ENCODE results near the gene ZNF132.
"Not testable (repeated sequence)": the region's sequence is repeated elsewhere in the genome, so short reads cannot be mapped to it uniquely, and the experiment has no call there.

The ZNF132 gene

DNA sequence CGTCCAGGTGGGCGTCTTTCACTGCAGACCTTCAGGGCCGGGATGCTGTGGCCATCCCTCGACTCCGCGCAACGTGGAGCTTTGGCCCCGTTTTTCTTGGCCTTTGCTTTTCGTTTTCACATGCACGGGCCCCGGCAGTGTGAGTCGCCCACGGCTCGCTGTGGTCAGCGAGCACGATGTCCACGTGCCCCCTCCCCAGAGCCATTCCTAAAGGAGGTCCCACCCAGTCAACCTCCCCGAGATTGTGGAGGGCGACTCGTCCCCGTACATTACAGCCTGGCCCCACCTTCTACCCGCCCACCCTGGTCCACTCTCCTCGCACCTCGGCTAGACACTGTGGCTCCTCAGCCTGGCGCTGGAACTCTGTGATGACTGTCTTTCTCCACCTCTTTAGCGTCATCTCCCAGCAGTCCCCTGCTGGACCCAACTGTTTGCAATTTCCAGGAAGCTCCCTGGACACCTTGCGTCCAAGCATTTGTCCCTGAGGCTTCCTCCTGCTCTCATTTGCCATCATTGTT lies 36.6 kb upstream of the ZNF132 start:
- H3K36me3 ChIP-seq (ENCODE audit: control insufficient read depth, insufficient read depth, low read length): peaks cover 18% of the 10 kb centered on the region; the same call in 1 of the 2 replicates
- H3K4me3 ChIP-seq (ENCODE audit: low read depth, low read length): peak overlapping the region; percentile 86
- peak overlapping the region; percentile 70 for H3K9ac ChIP-seq (ENCODE audit: low read depth, low read length)
- H3K27ac ChIP-seq (ENCODE audit: low read depth, low read length): peak overlapping the region; percentile 95
- no peaks in the 10 kb centered on the region for H3K27me3 ChIP-seq (ENCODE audit: control insufficient read depth, insufficient read depth, low read length)
- H3K4me1 ChIP-seq (ENCODE audit: control insufficient read depth, insufficient read depth, low read length): peaks cover 4% of the 10 kb centered on the region; the same call in 1 of the 2 replicates
- H3K9me3 ChIP-seq (ENCODE audit: control insufficient read depth, insufficient read depth, low read length): no peaks in the 10 kb centered on the region

DNA sequence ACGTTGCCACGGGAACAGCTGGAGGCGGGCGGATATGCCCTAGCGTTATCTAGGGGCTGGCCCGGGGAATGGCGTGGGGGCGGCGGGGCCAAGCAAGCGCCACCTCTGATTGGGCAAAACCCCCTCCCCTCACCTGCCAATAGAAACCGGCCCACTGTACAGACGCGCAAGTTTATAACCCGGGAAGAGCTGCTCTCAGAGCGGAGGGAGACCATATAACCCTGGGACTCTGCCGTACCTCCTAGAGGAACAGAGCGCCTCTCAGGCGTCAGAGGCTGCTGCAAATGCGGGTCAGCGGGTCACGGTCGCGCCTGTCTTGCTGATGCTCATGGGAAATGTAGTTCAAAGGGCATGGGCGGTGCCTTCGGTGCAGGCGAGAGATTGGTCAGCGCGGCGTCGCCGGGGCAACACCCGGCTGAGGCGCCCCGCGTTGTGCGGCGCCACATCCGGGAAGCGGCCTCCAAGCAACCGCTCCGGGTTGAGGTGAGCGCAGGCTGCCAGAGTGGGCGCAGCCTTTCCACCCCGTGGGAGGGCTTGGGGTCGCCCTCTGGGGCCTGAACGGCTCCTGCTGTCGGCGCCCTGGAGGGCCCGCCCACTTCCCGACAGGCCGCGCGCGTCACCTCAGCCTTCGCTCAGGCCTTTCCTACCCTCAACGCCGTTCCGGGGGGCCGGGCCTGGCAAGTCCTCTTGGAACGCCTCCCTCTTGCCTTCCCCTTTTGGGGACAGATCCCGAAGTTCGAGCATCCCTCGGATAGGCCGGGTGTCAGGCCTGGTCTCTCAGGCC lies 36.0 kb upstream of the ZNF132 start, which contains the start of gene ZNF446:
Gene ZNF446, plus strand, starts transcription at position 639 of the 784 bp plus-strand sequence. CDS start 867 bp downstream, outside the sequence.
- Histone ChIP-seq H3K9ac (ENCODE audit: low read depth, low read length) (peak within 1 kb of the TSS; percentile 70), H3K4me1 (ENCODE audit: control insufficient read depth, insufficient read depth, low read length) (peaks cover 4% of the 10 kb centered on the region; the same call in 1 of the 2 replicates), H3K27ac (ENCODE audit: low read depth, low read length) (peak within 1 kb of the TSS; percentile 95), H3K4me3 (ENCODE audit: low read depth, low read length) (peak within 1 kb of the TSS; percentile 86), H3K36me3 (ENCODE audit: control insufficient read depth, insufficient read depth, low read length) (peaks cover 19% of the 10 kb centered on the region; the same call in 1 of the 2 replicates), H3K9me3 (ENCODE audit: control insufficient read depth, insufficient read depth, low read length) (no peaks in the 10 kb centered on the region), H3K27me3 (ENCODE audit: control insufficient read depth, insufficient read depth, low read length) (no peaks in the 10 kb centered on the region)

DNA sequence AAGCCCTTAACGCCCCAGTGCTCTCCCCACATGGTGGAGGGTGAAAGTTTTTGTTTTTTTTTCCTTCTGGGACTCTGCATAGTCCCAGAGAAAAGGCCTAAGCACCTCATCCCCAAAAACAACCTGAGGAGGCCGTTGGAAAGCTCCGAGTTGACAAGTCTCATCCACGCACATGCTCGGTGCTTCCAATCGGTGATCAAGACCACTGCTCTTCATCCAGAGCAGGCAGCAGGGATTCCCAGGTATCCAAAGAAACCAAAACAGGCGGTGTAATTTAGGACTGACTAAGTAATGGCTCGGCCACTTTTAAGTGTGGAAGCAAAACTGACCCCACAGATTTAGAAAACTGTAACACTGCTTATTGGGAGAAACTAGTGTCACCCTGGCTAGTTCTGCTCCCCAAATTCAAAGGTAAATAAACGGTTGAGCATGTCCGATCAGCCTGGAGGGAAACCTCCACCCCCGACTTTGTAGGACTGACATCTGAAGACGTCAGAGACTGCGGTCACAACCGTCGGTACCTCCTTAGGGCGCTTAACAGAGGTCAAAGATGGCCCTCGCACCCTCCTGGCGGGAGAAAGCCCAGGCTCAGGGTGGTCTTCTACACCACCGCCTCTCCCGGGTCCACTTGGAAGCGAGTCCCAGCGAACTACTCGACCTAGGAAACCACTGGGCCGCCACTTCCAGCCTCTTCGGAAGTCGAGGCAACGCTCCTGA lies 35.2 kb upstream of the ZNF132 start:
- Histone ChIP-seq H3K27ac (ENCODE audit: low read depth, low read length) (peak overlapping the region; percentile 95), H3K27me3 (ENCODE audit: control insufficient read depth, insufficient read depth, low read length) (no peaks in the 10 kb centered on the region), H3K9me3 (ENCODE audit: control insufficient read depth, insufficient read depth, low read length) (no peaks in the 10 kb centered on the region), H3K4me3 (ENCODE audit: low read depth, low read length) (peak overlapping the region; percentile 86), H3K36me3 (ENCODE audit: control insufficient read depth, insufficient read depth, low read length) (peaks cover 19% of the 10 kb centered on the region; the same call in 1 of the 2 replicates), H3K4me1 (ENCODE audit: control insufficient read depth, insufficient read depth, low read length) (peaks cover 4% of the 10 kb centered on the region; the same call in 1 of the 2 replicates), H3K9ac (ENCODE audit: low read depth, low read length) (no peak overlapping the region)

DNA sequence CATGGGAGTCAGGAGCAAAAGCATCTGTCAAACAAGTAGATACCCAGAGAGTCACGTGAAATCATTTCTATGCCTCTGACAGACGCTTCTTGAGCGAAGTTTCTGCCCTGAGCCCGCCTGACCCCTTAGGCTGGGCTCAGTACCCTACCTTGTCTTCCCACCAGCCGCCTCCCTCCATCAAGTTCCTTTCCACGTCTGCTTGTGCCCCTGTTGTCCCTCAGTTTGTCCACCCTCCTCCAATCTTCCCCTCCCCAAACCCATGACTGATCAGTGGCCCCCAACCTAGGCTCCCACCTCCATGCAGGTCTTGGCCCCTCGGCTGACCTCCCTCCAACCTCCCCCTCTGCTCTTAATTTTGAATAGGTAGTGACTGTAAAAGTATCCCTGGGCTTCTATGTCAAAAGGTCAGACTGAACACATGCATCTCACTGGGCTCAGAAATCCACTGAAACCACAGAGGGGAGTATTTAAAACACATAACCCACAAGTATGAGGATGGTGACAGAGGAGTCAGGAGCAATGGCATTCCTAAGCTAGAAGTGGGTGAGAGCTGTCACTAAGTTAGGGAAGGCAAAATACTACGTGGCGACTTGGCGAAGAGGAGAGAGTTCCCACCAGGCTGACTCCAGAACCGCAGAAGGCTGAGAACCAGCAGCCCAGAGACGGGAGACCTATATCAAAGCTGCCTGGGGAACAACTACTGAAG lies 34.5 kb upstream of the ZNF132 start:
- no peak overlapping the region for H3K9ac ChIP-seq (ENCODE audit: low read depth, low read length)
- no peak overlapping the region for H3K4me3 ChIP-seq (ENCODE audit: low read depth, low read length)
- H3K4me1 ChIP-seq (ENCODE audit: control insufficient read depth, insufficient read depth, low read length): peaks cover 4% of the 10 kb centered on the region; the same call in 1 of the 2 replicates
- peaks cover 22% of the 10 kb centered on the region; the same call in 1 of the 2 replicates for H3K36me3 ChIP-seq (ENCODE audit: control insufficient read depth, insufficient read depth, low read length)
- no peaks in the 10 kb centered on the region for H3K9me3 ChIP-seq (ENCODE audit: control insufficient read depth, insufficient read depth, low read length)
- H3K27me3 ChIP-seq (ENCODE audit: control insufficient read depth, insufficient read depth, low read length): no peaks in the 10 kb centered on the region
- no peak overlapping the region for H3K27ac ChIP-seq (ENCODE audit: low read depth, low read length)

DNA sequence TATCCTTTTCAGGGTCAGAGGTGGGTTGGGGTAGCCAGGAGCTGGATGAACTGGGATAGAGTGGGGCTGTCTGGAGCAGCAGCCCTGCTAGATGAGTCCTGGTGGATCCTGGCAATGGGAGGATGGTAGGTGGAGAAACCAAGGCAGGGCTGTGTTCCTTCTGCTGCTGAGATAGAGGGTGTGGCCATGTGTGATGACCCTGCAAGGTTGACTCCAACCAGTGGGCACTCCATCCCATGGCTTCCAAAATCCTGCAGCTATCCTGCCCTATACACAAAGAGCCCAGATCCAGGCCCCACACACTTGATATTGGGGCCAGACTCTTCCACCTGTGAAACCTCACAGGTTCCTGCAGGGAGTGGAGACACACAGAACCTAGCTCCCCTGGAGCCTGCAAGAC lies 33.8 kb upstream of the ZNF132 start:
- no peaks in the 10 kb centered on the region for H3K9me3 ChIP-seq (ENCODE audit: control insufficient read depth, insufficient read depth, low read length)
- H3K9ac ChIP-seq (ENCODE audit: low read depth, low read length): no peak overlapping the region
- H3K36me3 ChIP-seq (ENCODE audit: control insufficient read depth, insufficient read depth, low read length): peaks cover 26% of the 10 kb centered on the region; the same call in 1 of the 2 replicates
- no peak overlapping the region for H3K4me3 ChIP-seq (ENCODE audit: low read depth, low read length)
- peaks cover 4% of the 10 kb centered on the region; the same call in 1 of the 2 replicates for H3K4me1 ChIP-seq (ENCODE audit: control insufficient read depth, insufficient read depth, low read length)
- H3K27ac ChIP-seq (ENCODE audit: low read depth, low read length): no peak overlapping the region
- H3K27me3 ChIP-seq (ENCODE audit: control insufficient read depth, insufficient read depth, low read length): no peaks in the 10 kb centered on the region

DNA sequence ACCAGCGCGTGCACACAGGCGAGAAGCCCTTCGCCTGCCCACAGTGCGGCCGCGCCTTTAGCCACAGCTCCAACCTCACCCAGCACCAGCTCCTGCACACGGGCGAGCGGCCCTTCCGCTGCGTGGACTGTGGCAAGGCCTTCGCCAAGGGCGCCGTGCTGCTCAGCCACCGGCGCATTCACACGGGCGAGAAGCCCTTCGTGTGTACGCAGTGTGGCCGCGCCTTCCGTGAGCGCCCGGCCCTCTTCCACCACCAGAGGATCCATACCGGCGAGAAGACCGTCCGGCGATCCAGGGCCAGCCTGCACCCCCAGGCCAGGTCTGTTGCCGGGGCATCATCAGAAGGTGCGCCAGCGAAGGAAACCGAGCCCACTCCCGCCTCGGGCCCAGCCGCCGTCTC lies 31.8 kb upstream of the ZNF132 start:
- Histone ChIP-seq H3K27ac (ENCODE audit: low read depth, low read length) (no peak overlapping the region), H3K4me3 (ENCODE audit: low read depth, low read length) (no peak overlapping the region), H3K4me1 (ENCODE audit: control insufficient read depth, insufficient read depth, low read length) (peaks cover 2% of the 10 kb centered on the region; the same call in 1 of the 2 replicates), H3K9me3 (ENCODE audit: control insufficient read depth, insufficient read depth, low read length) (no peaks in the 10 kb centered on the region), H3K36me3 (ENCODE audit: control insufficient read depth, insufficient read depth, low read length) (peaks cover 26% of the 10 kb centered on the region; the same call in 1 of the 2 replicates), H3K27me3 (ENCODE audit: control insufficient read depth, insufficient read depth, low read length) (no peaks in the 10 kb centered on the region), H3K9ac (ENCODE audit: low read depth, low read length) (no peak overlapping the region)

DNA sequence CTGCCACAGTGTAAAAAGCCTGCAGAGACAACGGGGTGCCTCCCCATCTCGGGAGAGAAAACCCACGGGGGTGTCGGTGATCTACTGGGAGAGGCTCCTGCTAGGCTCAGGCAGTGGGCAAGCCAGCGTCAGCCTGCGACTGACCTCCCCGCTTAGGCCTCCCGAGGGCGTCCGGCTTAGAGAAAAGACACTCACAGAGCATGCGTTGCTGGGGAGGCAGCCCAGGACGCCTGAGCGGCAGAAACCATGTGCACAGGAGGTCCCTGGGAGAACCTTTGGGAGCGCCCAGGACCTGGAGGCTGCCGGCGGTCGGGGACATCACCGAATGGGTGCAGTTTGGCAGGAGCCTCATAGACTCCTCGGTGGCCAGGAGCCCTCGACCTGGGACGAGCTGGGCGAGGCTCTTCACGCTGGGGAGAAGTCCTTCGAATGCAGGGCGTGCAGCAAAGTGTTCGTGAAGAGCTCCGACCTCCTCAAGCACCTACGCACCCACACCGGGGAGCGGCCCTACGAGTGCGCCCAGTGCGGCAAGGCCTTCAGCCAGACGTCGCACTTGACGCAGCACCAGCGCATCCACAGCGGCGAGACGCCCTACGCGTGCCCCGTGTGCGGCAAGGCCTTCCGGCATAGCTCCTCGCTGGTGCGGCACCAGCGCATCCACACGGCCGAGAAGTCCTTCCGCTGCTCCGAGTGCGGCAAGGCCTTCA lies 31.0 kb upstream of the ZNF132 start:
- H3K36me3 ChIP-seq (ENCODE audit: control insufficient read depth, insufficient read depth, low read length): peaks cover 26% of the 10 kb centered on the region; the same call in 1 of the 2 replicates
- not testable (repeated sequence) for H3K9me3 ChIP-seq (ENCODE audit: control insufficient read depth, insufficient read depth, low read length); H3K27me3 ChIP-seq (ENCODE audit: control insufficient read depth, insufficient read depth, low read length); H3K4me1 ChIP-seq (ENCODE audit: control insufficient read depth, insufficient read depth, low read length); H3K4me3 ChIP-seq (ENCODE audit: low read depth, low read length); H3K27ac ChIP-seq (ENCODE audit: low read depth, low read length); H3K9ac ChIP-seq (ENCODE audit: low read depth, low read length)

DNA sequence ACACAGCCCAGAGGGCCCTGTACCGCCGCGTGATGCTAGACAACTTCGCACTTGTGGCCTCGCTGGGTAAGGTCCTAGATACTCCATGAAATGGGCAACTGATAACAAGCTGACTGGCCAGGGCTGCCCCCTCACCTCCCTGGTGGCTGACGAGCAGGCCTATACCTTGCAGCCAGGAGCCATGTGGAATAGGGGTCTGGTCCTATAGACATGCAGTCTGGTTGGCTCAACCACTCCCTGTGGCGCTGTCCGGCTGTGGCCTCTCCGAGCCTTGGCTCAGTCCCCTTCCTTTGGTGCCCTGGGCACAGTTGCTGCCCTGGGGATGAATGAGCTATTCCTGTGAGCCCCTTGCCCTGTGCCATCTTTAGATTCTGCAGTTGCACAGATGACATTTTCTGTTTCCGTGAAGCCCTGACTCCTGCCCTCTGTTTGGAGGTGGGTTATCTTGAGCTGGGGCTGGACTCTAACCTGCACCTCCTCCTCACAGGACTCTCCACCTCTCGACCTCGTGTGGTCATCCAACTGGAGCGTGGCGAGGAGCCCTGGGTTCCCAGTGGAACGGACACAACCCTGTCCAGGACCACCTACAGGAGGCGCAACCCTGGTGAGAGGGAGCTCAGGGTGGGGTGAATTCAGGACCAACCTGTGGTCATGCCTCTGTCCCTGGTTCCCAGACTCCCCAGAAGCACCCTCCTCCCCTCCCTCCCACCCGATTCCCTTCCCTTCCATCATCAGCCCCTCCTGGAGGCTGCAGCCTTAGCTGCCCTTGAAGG lies 29.5 kb upstream of the ZNF132 start:
- no peak overlapping the region for H3K9ac ChIP-seq (ENCODE audit: low read depth, low read length)
- H3K4me3 ChIP-seq (ENCODE audit: low read depth, low read length): no peak overlapping the region
- H3K27me3 ChIP-seq (ENCODE audit: control insufficient read depth, insufficient read depth, low read length): no peaks in the 10 kb centered on the region
- no peak overlapping the region for H3K27ac ChIP-seq (ENCODE audit: low read depth, low read length)
- no peaks in the 10 kb centered on the region for H3K9me3 ChIP-seq (ENCODE audit: control insufficient read depth, insufficient read depth, low read length)
- H3K4me1 ChIP-seq (ENCODE audit: control insufficient read depth, insufficient read depth, low read length): no peaks in the 10 kb centered on the region
- H3K36me3 ChIP-seq (ENCODE audit: control insufficient read depth, insufficient read depth, low read length): peaks cover 26% of the 10 kb centered on the region; the same call in 1 of the 2 replicates

DNA sequence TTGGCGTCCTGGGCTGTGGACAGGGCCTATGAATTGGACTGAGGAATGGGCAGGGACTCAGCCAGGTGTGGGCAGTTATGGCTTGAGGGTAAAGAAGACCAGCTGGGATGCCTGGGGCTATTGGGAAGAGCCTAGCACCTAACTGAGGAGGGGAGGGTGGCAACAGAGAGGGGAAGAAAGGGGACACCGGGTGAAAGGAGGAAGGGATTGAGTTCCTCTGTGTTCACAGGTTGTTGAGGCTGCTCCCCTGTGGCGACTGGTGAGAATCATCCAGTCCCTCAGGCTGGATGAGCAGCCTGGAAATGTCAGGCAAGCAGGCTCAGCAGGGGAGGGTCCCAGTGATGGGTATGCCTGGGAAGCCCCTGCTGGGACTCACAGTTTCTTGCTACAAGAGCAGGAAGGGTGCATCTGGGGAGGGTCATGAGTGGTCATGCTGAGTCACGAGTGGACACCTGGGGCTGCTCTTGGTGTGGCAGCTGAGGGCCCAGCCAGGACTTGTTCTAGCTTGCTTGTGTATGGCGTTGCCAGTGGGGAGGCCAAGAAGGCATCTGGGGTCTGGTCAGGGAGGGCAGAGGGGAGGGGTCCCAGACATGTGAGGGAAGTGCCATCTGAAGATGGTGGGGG lies 28.4 kb upstream of the ZNF132 start:
- no peak overlapping the region for H3K27ac ChIP-seq (ENCODE audit: low read depth, low read length)
- no peak overlapping the region for H3K9ac ChIP-seq (ENCODE audit: low read depth, low read length)
- H3K9me3 ChIP-seq (ENCODE audit: control insufficient read depth, insufficient read depth, low read length): no peaks in the 10 kb centered on the region
- no peaks in the 10 kb centered on the region for H3K4me1 ChIP-seq (ENCODE audit: control insufficient read depth, insufficient read depth, low read length)
- no peaks in the 10 kb centered on the region for H3K27me3 ChIP-seq (ENCODE audit: control insufficient read depth, insufficient read depth, low read length)
- peaks cover 23% of the 10 kb centered on the region; the same call in 1 of the 2 replicates for H3K36me3 ChIP-seq (ENCODE audit: control insufficient read depth, insufficient read depth, low read length)
- H3K4me3 ChIP-seq (ENCODE audit: low read depth, low read length): no peak overlapping the region
